Stimulated activated CD8-positive, alpha-beta memory T cell treated with anti-CD3 and anti-CD28 coated beads, Interleukin-4, amount 100 ng/mL, for 24 hours (primary cell): Measurements from ENCODE around the gene GRP.
A peak's percentile ranks its signal among the peaks of the same experiment; 100 is the strongest.

ENCODE experiments used
- DNase-seq: peaks from one replicate; pipeline ENCODE4 v3.0.0-alpha.2; 2020; ENCODE audit warnings: low read depth

GRP gene

GRCh38 chr18:59268127-59268720 lies 48.3 kb downstream of the GRP start:
- no peak for DNase-seq

GRCh38 chr18:59268721-59269562 lies 49.0 kb downstream of the GRP start:
- peak; percentile 19 for DNase-seq

DNA sequence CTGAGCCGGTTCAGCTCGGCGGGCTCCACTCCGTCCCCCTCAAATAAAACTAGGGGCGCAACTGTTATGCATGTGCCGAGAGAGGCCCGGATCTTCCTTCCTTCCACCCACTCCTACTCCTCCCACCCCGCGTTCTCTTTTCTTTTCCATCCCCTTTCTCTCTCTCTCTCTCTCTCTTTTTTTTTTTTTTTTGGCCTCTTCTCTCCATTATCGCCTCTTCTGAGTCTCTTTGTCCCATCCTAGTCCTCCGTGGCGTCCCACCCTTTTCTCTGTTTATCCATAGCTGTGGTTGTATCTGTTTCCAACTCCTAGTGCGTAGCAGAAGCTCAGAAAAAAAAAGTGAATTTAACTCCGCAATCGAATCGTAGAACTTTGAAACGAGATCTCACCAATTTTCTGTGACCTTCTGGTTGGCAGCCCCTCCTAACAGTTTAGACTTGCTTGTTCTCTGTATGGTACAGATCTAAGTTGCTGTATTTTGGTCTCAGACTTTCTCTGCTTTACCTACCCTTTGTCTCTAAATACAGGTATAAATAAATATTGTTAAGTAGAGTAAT lies 49.7 kb downstream of the GRP start:
- no peak for DNase-seq

DNA sequence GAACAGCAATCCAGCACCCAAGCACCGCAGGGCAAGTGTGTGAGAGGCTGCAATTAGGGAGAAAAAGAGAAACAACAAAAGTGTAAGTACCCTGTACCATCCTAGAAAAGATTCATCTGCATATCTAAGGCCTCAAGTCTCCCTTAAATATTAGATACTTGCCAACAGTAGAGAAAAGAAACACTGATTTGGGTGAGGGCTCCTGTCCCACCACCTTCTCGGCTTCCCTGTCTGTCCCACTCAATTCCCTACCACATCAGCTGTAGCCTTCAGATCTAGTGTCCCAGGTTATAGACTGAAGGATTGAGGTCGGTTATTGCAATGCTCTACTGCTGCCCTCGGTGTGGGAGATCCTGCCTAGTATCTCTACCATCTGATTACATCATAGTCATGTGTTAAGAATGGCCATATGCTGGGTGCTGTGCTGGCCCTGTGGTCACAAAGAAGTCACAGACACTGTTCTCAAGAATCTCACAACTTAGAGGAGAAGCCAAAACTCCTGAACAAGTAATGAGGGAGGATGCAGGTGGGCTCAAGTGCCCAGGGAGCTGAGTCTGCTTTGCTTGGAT lies 50.8 kb downstream of the GRP start:
- no peak for DNase-seq

GRCh38 chr18:59271606-59272220 lies 51.8 kb downstream of the GRP start:
- DNase-seq, result no peak

- DNase-seq, result no peak
Observed at GRCh38 chr18:59272221-59272888, 52.4 kb downstream of the GRP start.

- DNase-seq, result no peak
Observed at GRCh38 chr18:59272891-59273758, 53.2 kb downstream of the GRP start, which contains the start of gene RAX. Gene RAX, minus strand, starts transcription at chr18:59273454. Its CDS starts 248 bp downstream, at chr18:59273206.

DNA sequence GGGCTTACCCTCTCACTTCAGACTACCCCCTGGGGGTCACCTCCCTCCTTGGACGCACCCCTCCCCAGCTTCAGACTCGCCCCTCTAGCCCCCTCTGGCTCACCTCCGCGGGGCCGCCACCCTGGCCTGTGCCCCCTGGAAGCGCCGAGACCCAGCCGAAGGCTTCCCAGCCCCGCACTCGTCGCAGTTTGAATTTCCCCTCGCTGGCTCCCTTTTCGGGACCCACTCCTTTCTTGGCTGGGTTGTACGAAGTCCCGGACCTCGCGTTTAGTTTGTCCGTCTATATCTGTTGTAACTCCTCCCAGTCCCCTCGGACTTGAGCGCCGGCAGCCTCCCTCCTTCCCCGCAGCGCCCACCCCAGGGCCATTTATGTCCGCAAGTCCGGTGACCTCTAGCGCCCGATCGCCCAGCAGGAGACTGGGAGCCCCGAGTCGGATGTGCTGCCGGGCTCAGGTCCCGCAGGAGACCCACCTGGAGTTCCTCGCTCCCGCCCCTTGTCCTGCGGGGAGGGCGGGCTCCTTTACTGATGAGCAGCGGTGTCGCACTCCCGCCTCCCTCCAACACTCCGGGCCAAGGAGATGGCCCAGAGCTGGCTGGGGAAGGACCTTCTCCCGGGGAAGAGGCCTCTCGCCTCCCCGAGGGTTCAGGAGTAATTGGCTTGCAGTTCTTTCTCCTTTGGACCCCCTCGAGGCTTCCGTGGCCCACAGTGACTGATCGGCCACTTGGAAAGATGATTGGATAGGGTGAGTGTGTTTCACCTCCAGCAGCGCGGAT lies 54.0 kb downstream of the GRP start:
- DNase-seq, result no peak

DNA sequence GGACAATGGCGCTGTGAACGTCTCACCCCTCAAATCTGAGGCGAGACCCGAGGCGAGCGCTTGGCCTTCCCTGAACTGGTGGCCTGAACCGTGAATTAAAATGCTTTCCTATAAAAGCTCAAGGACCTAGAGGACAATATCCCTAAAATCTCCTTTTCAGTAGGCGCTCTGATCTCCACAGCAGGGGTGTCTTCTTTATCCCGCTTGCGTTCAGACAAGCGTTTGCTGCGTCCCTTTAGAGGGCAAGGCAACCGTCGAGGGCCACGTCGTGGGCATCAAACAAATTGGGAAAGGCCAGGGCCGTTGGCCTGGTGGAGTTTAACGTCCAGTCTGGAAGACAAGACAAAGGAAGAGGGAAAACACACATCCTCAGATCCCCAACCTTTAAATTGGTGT lies 54.6 kb downstream of the GRP start:
- DNase-seq, result no peak

GRCh38 chr18:59275406-59275949 lies 55.5 kb downstream of the GRP start:
- no peak for DNase-seq

DNA sequence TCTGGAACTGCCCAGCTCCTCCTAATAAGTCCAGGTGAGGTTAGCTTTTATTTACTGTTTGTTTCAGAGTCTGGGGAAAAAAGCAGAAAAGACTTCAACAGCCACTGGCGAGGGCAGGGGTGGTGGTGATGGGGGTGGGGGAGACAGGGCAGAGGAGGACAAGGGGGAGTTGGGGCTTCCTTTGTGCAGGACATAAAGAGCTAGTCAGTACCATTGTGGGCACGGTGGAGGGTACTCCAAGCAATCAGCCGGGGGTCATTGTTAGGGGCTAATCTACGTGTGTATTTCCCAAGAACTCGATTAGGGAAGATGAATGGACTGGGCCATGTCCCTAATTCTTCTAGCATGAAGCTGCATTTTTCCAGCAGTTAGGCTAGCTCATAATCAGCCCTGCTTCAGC lies 56.1 kb downstream of the GRP start:
- no peak for DNase-seq

GRCh38 chr18:59278793-59279192 lies 58.8 kb downstream of the GRP start:
- no peak for DNase-seq

GRCh38 chr18:59279193-59279592 lies 59.2 kb downstream of the GRP start:
- DNase-seq, result no peak

GRCh38 chr18:59279722-59280121 lies 59.8 kb downstream of the GRP start:
- DNase-seq, result no peak
